ENCODE measurements around the gene CST8.

Gene CST8

DNA sequence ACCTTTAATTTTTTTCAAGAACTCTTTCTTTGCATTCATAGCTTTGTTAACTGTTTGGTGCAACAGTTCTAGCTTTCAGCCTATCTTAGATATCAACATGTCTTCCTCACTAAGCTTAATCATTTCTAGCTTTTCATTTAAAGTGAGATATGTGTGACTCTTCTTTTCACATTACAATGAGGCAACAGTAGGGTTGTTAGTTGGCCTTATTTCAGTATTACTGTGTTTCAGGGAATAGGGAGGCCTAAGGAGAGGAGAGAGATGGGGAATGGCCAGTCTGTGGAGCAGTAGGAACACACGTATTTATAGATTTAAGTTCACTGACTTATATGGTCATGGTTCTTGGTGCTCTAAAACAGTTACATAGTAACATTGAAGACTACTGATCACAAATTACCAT, 41.6 kb downstream of the CST8 start:
- FAIRE-seq (no peak), DNase-seq (ENCODE audit: insufficient read length, low spot score) (no peak)
- TF ChIP-seq, protein P1, sequence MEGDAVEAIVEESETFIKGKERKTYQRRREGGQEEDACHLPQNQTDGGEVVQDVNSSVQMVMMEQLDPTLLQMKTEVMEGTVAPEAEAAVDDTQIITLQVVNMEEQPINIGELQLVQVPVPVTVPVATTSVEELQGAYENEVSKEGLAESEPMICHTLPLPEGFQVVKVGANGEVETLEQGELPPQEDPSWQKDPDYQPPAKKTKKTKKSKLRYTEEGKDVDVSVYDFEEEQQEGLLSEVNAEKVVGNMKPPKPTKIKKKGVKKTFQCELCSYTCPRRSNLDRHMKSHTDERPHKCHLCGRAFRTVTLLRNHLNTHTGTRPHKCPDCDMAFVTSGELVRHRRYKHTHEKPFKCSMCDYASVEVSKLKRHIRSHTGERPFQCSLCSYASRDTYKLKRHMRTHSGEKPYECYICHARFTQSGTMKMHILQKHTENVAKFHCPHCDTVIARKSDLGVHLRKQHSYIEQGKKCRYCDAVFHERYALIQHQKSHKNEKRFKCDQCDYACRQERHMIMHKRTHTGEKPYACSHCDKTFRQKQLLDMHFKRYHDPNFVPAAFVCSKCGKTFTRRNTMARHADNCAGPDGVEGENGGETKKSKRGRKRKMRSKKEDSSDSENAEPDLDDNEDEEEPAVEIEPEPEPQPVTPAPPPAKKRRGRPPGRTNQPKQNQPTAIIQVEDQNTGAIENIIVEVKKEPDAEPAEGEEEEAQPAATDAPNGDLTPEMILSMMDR (IDR thresholded peaks at IDR 0.05; ENCODE audit: insufficient read depth, missing control alignments): no peak

DNA sequence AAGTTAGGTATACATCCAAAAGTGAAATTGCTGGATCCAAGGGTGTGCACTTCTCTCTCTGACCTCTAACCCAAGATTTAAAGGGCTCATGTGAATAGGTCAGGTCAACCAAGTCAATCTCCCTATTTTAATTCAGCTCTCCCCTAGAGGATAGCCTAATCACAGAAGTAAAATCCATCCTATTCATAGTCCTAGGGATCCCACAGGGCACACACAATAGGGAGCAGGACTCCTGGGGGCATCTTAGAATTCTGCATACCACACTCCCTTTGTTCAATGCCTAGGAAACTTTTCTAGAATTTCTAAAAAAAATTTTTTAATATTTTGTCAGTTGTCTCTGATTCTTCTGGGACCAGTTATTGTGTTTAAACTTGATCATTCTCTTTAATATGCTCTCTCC, 42.2 kb downstream of the CST8 start:
- FAIRE-seq: no peak
- no peak for DNase-seq (ENCODE audit: insufficient read length, low spot score)
- TF ChIP-seq, protein P1 (IDR thresholded peaks at IDR 0.05; ENCODE audit: insufficient read depth, missing control alignments): no peak

GRCh38 chr20:23534801-23535593, 44.1 kb downstream of the CST8 start:
- DNase-seq (ENCODE audit: insufficient read length, low spot score) (no peak), FAIRE-seq (no peak)
- TF ChIP-seq, protein P1 (IDR thresholded peaks at IDR 0.05; ENCODE audit: insufficient read depth, missing control alignments): no peak

DNA sequence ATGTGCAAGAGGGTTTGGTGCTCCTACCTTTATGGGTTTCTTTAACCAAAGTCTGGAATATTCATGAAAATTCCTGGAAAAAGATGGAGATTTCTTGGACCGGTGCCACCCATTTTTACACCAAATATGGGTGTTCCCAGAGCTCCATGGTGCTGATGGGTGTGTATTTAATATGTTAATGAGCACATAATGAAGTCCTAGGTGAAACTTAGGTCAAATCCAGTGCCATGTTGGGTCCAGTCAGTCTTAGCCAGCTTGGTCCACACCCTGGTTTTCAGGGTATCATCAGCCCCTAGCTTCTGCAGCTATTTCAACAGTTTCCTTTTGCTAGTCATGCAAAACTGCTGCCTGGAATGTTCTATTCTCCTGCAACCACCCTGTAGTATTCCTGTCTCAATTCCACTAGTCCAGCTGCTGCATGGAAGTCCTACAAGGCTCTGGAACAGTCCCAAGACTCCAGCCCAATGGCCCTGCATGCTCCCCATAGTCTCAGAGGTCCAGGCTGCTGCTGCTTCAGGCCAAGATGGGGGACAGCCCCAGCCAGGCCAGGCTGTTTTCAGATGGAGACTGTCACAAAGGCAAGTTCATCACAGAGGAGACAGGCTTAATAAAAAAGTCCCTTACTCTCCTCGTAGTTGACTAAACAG, 45.5 kb downstream of the CST8 start:
- TF ChIP-seq, protein P1 (IDR thresholded peaks at IDR 0.05; ENCODE audit: insufficient read depth, missing control alignments): no peak
- no peak for DNase-seq (ENCODE audit: insufficient read length, low spot score)
- no peak for FAIRE-seq

DNA sequence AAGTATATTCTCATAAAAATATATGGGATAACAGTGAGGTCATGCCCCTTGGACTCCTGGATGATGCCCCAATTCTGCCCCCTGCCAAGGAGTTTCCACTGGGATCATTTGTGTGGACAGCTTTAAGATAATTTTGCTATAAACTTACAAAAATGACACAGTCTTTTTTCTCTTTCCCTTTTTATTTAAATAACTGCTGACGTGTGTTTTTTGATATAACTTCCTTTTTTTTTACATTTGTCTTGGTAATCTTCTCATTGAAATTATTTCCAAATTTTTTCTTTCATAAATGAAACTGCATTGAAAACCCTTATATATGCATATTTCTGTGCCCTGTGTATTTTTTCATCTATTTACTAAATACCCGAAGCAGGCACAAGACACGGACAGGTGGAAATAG, 46.1 kb downstream of the CST8 start:
- FAIRE-seq (no peak), DNase-seq (ENCODE audit: insufficient read length, low spot score) (no peak)
- TF ChIP-seq, protein P1 (IDR thresholded peaks at IDR 0.05; ENCODE audit: insufficient read depth, missing control alignments): no peak

DNA sequence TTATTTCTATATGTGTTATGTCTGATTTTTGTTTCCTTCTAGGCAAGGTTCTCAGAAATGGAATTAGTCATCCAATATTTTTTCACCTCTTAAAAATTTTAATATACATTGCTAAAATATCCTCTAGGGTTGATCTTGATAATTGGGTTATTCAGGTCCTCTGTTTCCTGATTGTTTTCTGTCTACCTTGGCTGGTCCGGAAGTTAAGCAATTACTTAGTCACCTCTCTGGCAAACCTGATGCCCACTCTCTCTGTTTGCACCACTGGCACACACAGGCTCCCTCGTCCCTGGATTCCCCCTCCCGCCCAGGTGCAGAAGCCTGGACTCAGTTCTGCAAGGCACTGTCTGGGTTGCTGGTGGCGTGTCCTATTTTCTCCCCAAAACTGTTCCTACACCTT, 49.7 kb downstream of the CST8 start:
- TF ChIP-seq, protein P1 (IDR thresholded peaks at IDR 0.05; ENCODE audit: insufficient read depth, missing control alignments): no peak
- FAIRE-seq (no peak), DNase-seq (ENCODE audit: insufficient read length, low spot score) (no peak)

GRCh38 chr20:23541330-23541729, 50.4 kb downstream of the CST8 start:
- no peak for DNase-seq (ENCODE audit: insufficient read length, low spot score)
- no peak for FAIRE-seq
- TF ChIP-seq, protein P1 (IDR thresholded peaks at IDR 0.05; ENCODE audit: insufficient read depth, missing control alignments): no peak
